Liver (tissue), 9 donors: ENCODE measurements around the gene HYOU1. TPM values are rescaled to one million over a fixed set of nuclear protein-coding genes. Genes with fewer than 3 reads are reported as not detected.
A peak's percentile ranks its signal among the peaks of the same experiment; 100 is the strongest.
"Not testable (repeated sequence)": the region's sequence is repeated elsewhere in the genome, so short reads cannot be mapped to it uniquely, and the experiment has no call there.

Source experiments
- DNase-seq: peaks from one replicate; pipeline ENCODE4 v3.0.0-alpha.2; 2017; ENCODE audit warnings: low spot score
- H3K27ac ChIP-seq, 2 donors: one replicate each; pipeline ENCODE4 v1.7.0; 2013; ENCODE audit warnings: inconsistent platforms in 2 of 2, low read length in 2 of 2, control low read depth in 1 of 2, low read depth in 1 of 2, mild to moderate bottlenecking in 1 of 2
- H3K27me3 ChIP-seq, 4 donors: one replicate each; pipeline versions ENCODE4 v1.6.1 to v1.7.0; 2013; ENCODE audit warnings: low read length in 3 of 4, inconsistent platforms in 1 of 4, mild to moderate bottlenecking in 1 of 4, moderate library complexity in 1 of 4; ENCODE audit not compliant: control insufficient read depth in 4 of 4, insufficient read depth in 4 of 4
- H3K36me3 ChIP-seq, 4 donors: one replicate each; pipeline versions ENCODE4 v1.6.1 to v1.7.0; 2013; ENCODE audit warnings: low read length in 3 of 4, mild to moderate bottlenecking in 3 of 4, low read depth in 1 of 4, moderate library complexity in 1 of 4; ENCODE audit not compliant: control insufficient read depth in 4 of 4, insufficient read depth in 3 of 4
- H3K4me1 ChIP-seq, 4 donors: one replicate each; pipeline versions ENCODE4 v1.6.1 to v1.7.0; 2013; ENCODE audit warnings: low read length in 3 of 4, mild to moderate bottlenecking in 3 of 4, moderate library complexity in 1 of 4; ENCODE audit not compliant: control insufficient read depth in 4 of 4, insufficient read depth in 4 of 4
- H3K4me3 ChIP-seq, 3 donors: one replicate each; pipeline versions ENCODE4 v1.6.1 to v1.7.0; 2013; ENCODE audit warnings: low read length in 3 of 3, control low read depth in 1 of 3, low read depth in 1 of 3, mild to moderate bottlenecking in 1 of 3
- H3K9ac ChIP-seq, 2 donors: one replicate each; pipeline ENCODE4 v1.7.0; 2013; ENCODE audit warnings: low read length in 2 of 2, mild to moderate bottlenecking in 2 of 2, moderate library complexity in 2 of 2, control low read depth in 1 of 2, low read depth in 1 of 2
- H3K9me3 ChIP-seq, 4 donors: one replicate each; pipeline versions ENCODE4 v1.6.1 to v1.7.0; 2013; ENCODE audit warnings: low read length in 3 of 4; ENCODE audit not compliant: control insufficient read depth in 4 of 4
- EGR1 ChIP-seq, 2 donors: IDR thresholded peaks; 2 replicates each; pipeline ENCODE4 v1.6.1; 2016 to 2018; ENCODE audit warnings: antibody characterized with exemption in 2 of 2, low read depth in 2 of 2
- FOXA2 ChIP-seq: IDR thresholded peaks from 2 replicates; pipeline ENCODE4 v1.6.1; 2016; ENCODE audit warnings: antibody characterized with exemption
- HNF4G ChIP-seq: IDR thresholded peaks from 2 replicates; pipeline ENCODE4 v1.6.1; 2016; ENCODE audit warnings: antibody characterized with exemption
- RAD21 ChIP-seq, 2 donors: IDR thresholded peaks; 2 replicates each; pipeline ENCODE4 v1.6.1; 2016; ENCODE audit warnings: antibody characterized with exemption in 2 of 2, mild to moderate bottlenecking in 2 of 2
- RXRA ChIP-seq, 2 donors: IDR thresholded peaks; 2 replicates each; pipeline ENCODE4 v1.6.1; 2017 to 2018; ENCODE audit warnings: antibody characterized with exemption in 2 of 2, mild to moderate bottlenecking in 1 of 2
- TAF1 ChIP-seq: conservative IDR thresholded peaks from 2 replicates; pipeline ENCODE4 v1.6.1; 2016; ENCODE audit warnings: antibody characterized with exemption, mild to moderate bottlenecking
- WGBS: extraction: QIAGEN DNeasy Blood & Tissue Kit; methylation state at CpG from one replicate; pipeline ENCODE4 v1.1.7; 2013; 5-methylcytosine and 5-hydroxymethylcytosine counted together
- polyA plus RNA-seq, 2 donors: library from polyadenylated mRNA; stranded (reverse) in 1 of 2; unstranded in 1 of 2; fragments of 200-250 nt in 1 of 2; fragments of >200 nt in 1 of 2; fragmentation: Nextera tagmentation in 1 of 2; extraction: Ambion mirVana in 1 of 2; gene quantifications; one replicate each; pipeline versions ENCODE4 v1.2.1 to v1.2.3, GENCODE V29; 2013 to 2015
- total RNA-seq, 2 donors: library from RNA; depleted of rRNA; stranded (reverse); fragments of >200 nt; gene quantifications; one replicate each; pipeline ENCODE4 v1.2.3, GENCODE V29; 2014
- TF ChIP-seq, protein P1 (sequence below): IDR thresholded peaks from 2 replicates; pipeline ENCODE4 v1.6.1; 2016; ENCODE audit warnings: antibody characterized with exemption
- TF ChIP-seq, protein P2 (sequence below): IDR thresholded peaks from 2 replicates; pipeline ENCODE4 v1.6.1; 2016; ENCODE audit warnings: antibody characterized with exemption
- TF ChIP-seq, protein P3 (sequence below): fragments of 150-350 bp; IDR thresholded peaks from 2 replicates; pipeline ENCODE4 v1.5.1; 2017; ENCODE audit warnings: improper control_type of control experiment, low read depth, low read length; ENCODE audit not compliant: missing input control
- TF ChIP-seq, protein P4 (sequence below): IDR thresholded peaks from 2 replicates; pipeline ENCODE4 v1.6.1; 2016; ENCODE audit warnings: antibody characterized with exemption, mild to moderate bottlenecking
- donor health status: healthy.
- donor health status: healthy.
- donor health status: healthy.
- donor health status: healthy.
- donor health status: healthy.

HYOU1 gene
- total and polyA plus RNA-seq, 4 donors: 41.6 to 270 (median 119) TPM

DNA sequence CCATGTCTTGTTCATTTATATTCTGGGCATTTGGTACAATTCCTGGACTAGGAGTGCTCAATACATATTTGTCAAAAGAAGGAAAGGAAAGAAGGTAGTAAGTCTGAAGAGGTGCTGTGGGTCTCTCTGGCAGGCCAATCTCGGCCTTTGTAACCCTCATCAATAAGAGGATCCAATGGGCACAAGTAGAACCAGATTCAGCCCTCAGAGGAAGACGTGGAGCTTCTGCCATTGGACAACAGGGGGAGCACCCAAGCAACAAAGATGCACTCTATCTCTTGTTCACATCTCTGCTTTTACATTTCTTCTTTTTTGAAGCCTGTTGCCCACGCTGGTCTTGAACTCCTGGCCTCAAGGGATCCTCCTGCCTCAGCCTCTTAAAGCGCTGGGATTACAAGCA, 8.4 kb upstream of the HYOU1 start:
- no peak overlapping the region for H3K9ac ChIP-seq
- 74% methylated on average over 4 of the region's 4 CpGs for WGBS
- H3K9me3 ChIP-seq: no peaks in the 10 kb centered on the region
- peaks cover 2 to 24% (median 16%) of the 10 kb centered on the region in 4 donors for H3K4me1 ChIP-seq
- no peak overlapping the region for H3K4me3 ChIP-seq
- H3K27ac ChIP-seq: no peak overlapping the region
- peaks cover 0 to 6% (median 3%) of the 10 kb centered on the region in 4 donors for H3K36me3 ChIP-seq
- TF ChIP-seq, protein P1, sequence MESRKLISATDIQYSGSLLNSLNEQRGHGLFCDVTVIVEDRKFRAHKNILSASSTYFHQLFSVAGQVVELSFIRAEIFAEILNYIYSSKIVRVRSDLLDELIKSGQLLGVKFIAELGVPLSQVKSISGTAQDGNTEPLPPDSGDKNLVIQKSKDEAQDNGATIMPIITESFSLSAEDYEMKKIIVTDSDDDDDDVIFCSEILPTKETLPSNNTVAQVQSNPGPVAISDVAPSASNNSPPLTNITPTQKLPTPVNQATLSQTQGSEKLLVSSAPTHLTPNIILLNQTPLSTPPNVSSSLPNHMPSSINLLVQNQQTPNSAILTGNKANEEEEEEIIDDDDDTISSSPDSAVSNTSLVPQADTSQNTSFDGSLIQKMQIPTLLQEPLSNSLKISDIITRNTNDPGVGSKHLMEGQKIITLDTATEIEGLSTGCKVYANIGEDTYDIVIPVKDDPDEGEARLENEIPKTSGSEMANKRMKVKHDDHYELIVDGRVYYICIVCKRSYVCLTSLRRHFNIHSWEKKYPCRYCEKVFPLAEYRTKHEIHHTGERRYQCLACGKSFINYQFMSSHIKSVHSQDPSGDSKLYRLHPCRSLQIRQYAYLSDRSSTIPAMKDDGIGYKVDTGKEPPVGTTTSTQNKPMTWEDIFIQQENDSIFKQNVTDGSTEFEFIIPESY: no peak
- TF ChIP-seq, protein P2, sequence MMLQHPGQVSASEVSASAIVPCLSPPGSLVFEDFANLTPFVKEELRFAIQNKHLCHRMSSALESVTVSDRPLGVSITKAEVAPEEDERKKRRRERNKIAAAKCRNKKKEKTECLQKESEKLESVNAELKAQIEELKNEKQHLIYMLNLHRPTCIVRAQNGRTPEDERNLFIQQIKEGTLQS: no peak
- TF ChIP-seq, protein P3, sequence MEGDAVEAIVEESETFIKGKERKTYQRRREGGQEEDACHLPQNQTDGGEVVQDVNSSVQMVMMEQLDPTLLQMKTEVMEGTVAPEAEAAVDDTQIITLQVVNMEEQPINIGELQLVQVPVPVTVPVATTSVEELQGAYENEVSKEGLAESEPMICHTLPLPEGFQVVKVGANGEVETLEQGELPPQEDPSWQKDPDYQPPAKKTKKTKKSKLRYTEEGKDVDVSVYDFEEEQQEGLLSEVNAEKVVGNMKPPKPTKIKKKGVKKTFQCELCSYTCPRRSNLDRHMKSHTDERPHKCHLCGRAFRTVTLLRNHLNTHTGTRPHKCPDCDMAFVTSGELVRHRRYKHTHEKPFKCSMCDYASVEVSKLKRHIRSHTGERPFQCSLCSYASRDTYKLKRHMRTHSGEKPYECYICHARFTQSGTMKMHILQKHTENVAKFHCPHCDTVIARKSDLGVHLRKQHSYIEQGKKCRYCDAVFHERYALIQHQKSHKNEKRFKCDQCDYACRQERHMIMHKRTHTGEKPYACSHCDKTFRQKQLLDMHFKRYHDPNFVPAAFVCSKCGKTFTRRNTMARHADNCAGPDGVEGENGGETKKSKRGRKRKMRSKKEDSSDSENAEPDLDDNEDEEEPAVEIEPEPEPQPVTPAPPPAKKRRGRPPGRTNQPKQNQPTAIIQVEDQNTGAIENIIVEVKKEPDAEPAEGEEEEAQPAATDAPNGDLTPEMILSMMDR: peak; percentile 21
- TF ChIP-seq RAD21 (IDR thresholded peaks at IDR 0.05): peak; percentile 21 to 45
- DNase-seq: no peak
- no peaks in the 10 kb centered on the region for H3K27me3 ChIP-seq

DNA sequence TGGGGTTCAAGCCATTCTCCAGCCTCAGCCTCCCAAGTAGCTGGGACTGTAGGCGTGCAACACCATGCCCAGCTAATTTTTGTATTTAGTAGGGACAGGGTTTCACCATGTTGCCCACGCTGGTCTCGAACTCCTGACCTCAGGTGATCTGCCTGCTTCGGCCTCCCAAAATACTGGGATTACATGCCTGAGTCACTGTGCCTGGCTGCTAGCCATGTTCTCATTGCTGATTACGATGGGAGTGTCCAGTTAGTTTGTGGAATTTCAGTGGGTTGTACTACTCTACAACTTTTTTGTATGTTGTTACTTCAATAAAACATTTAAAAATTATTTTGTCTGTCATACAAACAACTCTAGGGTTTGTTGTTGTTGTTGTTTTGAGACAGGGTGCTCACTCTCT, 5.8 kb upstream of the HYOU1 start:
- Histone ChIP-seq H3K9me3 (no peaks in the 10 kb centered on the region), H3K27me3 (no peaks in the 10 kb centered on the region), H3K4me3 (no peak overlapping the region), H3K4me1 (peaks cover 2 to 17% (median 9%) of the 10 kb centered on the region in 4 donors), H3K36me3 (no peaks in the 10 kb centered on the region), H3K27ac (no peak overlapping the region), H3K9ac (no peak overlapping the region)
- DNase-seq: peak; percentile 84
- WGBS: 60% methylated on average over 5 of the region's 5 CpGs
- no peak for TF ChIP-seq EGR1 (IDR thresholded peaks at IDR 0.05; ENCODE audit: low read depth in 2 of 2)
- no peak for TF ChIP-seq TAF1

DNA sequence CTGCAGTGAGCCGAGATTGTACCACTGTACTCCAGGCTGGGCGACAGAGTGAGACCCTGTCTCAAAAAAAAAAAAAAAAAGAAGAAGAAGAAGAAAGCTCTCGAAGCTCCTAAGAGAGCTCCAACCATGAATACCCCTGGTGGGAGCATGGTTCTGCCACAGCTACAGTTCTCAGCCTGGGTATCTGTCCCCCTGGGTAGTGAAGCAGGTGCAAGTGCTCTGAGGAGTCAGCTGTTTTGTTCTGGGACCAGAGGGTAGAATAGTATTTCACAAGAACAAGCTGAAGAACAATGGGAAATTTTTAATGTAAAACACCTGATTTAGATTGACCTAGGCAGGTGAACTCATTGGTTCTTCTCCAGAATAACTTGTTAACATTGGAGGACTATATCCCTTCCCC, 4.3 kb upstream of the HYOU1 start:
- no peaks in the 10 kb centered on the region for H3K27me3 ChIP-seq
- H3K4me1 ChIP-seq: peaks cover 0 to 14% (median 9%) of the 10 kb centered on the region in 4 donors
- no peaks in the 10 kb centered on the region for H3K9me3 ChIP-seq
- H3K27ac ChIP-seq: no peak overlapping the region
- 95% methylated on average over 3 of the region's 3 CpGs for WGBS
- DNase-seq: no peak
- no peak overlapping the region for H3K4me3 ChIP-seq
- TF ChIP-seq TAF1 (no peak), FOXA2 (no peak), RXRA (IDR thresholded peaks at IDR 0.05) (no peak), HNF4G (no peak)
- TF ChIP-seq, protein P4, sequence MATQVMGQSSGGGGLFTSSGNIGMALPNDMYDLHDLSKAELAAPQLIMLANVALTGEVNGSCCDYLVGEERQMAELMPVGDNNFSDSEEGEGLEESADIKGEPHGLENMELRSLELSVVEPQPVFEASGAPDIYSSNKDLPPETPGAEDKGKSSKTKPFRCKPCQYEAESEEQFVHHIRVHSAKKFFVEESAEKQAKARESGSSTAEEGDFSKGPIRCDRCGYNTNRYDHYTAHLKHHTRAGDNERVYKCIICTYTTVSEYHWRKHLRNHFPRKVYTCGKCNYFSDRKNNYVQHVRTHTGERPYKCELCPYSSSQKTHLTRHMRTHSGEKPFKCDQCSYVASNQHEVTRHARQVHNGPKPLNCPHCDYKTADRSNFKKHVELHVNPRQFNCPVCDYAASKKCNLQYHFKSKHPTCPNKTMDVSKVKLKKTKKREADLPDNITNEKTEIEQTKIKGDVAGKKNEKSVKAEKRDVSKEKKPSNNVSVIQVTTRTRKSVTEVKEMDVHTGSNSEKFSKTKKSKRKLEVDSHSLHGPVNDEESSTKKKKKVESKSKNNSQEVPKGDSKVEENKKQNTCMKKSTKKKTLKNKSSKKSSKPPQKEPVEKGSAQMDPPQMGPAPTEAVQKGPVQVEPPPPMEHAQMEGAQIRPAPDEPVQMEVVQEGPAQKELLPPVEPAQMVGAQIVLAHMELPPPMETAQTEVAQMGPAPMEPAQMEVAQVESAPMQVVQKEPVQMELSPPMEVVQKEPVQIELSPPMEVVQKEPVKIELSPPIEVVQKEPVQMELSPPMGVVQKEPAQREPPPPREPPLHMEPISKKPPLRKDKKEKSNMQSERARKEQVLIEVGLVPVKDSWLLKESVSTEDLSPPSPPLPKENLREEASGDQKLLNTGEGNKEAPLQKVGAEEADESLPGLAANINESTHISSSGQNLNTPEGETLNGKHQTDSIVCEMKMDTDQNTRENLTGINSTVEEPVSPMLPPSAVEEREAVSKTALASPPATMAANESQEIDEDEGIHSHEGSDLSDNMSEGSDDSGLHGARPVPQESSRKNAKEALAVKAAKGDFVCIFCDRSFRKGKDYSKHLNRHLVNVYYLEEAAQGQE: no peak
- TF ChIP-seq, protein P3: no peak
- no peaks in the 10 kb centered on the region for H3K36me3 ChIP-seq
- no peak overlapping the region for H3K9ac ChIP-seq

DNA sequence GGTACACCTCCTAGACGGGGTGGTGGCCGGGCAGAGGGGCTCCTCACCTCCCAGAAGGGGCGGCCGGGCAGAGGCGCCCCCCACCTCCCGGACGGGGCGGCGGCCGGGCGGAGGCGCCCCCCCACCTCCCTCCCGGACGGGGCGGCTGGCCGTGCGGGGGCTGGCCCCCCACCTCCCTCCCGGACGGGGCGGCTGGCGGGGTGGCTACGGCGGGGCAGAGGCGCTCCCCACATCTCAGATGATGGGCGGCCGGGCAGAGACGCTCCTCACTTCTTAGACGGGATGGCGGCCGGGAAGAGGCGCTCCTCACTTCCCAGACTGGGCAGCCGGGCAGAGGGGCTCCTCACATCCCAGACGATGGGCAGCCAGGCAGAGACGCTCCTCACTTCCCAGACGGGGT, 2.1 kb upstream of the HYOU1 start:
- H3K27ac ChIP-seq, H3K9me3 ChIP-seq, H3K27me3 ChIP-seq, H3K4me3 ChIP-seq, H3K9ac ChIP-seq, DNase-seq: not testable (repeated sequence)
- H3K4me1 ChIP-seq: peaks cover 0 to 23% (median 16%) of the 10 kb centered on the region in 4 donors
- peaks cover 6 to 11% (median 10%) of the 10 kb centered on the region in 4 donors for H3K36me3 ChIP-seq
- WGBS: 94% methylated on average over 31 of the region's 35 CpGs
